GM23338 (cell line): ENCODE measurements around the gene BAK1. TPM values are rescaled to one million over a fixed set of nuclear protein-coding genes. Genes with fewer than 3 reads are reported as not detected.

Source experiments
- ATAC-seq: fragments of 200-7000 bp; cut with Tn5 transposase; 3 replicates; pipeline ENCODE4 v1.9.1; 2020
- DNase-seq: peaks from one replicate; pipeline ENCODE4 v3.0.0-alpha.2; 2015; ENCODE audit warnings: low spot score
- H2AFZ ChIP-seq: fragments of 200-600 bp; sonication (generic); 2 replicates; pipeline ENCODE4 v1.8.0; 2016; ENCODE audit warnings: antibody characterized with exemption, mild to moderate bottlenecking, moderate library complexity
- H3F3A ChIP-seq: fragments of 200-600 bp; sonication (generic); replicated peaks from 2 replicates; pipeline ENCODE4 v1.8.0; 2017; ENCODE audit warnings: antibody characterized with exemption, mixed run types, low read depth
- H3K27ac ChIP-seq: fragments of 200-600 bp; sonication (generic); 2 replicates; pipeline ENCODE4 v1.6.1; 2016; ENCODE audit warnings: low read depth
- H3K27me3 ChIP-seq: fragments of 200-600 bp; sonication (generic); 2 replicates; pipeline ENCODE4 v1.8.0; 2016; ENCODE audit warnings: mild to moderate bottlenecking, mixed run types, moderate library complexity; ENCODE audit not compliant: insufficient read depth
- H3K36me3 ChIP-seq: fragments of 200-600 bp; sonication (generic); 2 replicates; pipeline ENCODE4 v1.8.0; 2016; ENCODE audit warnings: mild to moderate bottlenecking; ENCODE audit not compliant: insufficient read depth
- H3K4me1 ChIP-seq: fragments of 200-600 bp; sonication (generic); 2 replicates; pipeline ENCODE4 v1.8.0; 2016; ENCODE audit warnings: mild to moderate bottlenecking, moderate library complexity; ENCODE audit not compliant: insufficient read depth
- H3K4me2 ChIP-seq: fragments of 200-600 bp; sonication (generic); 2 replicates; pipeline ENCODE4 v1.7.1; 2017; ENCODE audit warnings: mixed run types
- H3K4me3 ChIP-seq: fragments of 200-600 bp; sonication (generic); 2 replicates; pipeline ENCODE4 v1.6.1; 2016; ENCODE audit warnings: mixed run types
- H3K79me2 ChIP-seq: fragments of 200-600 bp; sonication (generic); replicated peaks from 2 replicates; pipeline ENCODE4 v1.8.0; 2017; ENCODE audit warnings: mild to moderate bottlenecking; ENCODE audit not compliant: insufficient read depth
- H3K9me2 ChIP-seq: fragments of 200-600 bp; sonication (generic); 2 replicates; pipeline ENCODE4 v1.8.0; 2017; ENCODE audit not compliant: insufficient read depth
- H4K20me1 ChIP-seq: fragments of 200-600 bp; sonication (generic); replicated peaks from 2 replicates; pipeline ENCODE4 v1.8.0; 2017; ENCODE audit warnings: mild to moderate bottlenecking; ENCODE audit not compliant: insufficient read depth
- H3K27ac Mint-ChIP-seq: 2 replicates; pipeline ENCODE4 v1.8.0; 2020; ENCODE audit warnings: inconsistent platforms, mild to moderate bottlenecking, moderate library complexity, mixed read lengths
- H3K27me3 Mint-ChIP-seq: 3 replicates; pipeline ENCODE4 v1.8.0; 2022; ENCODE audit warnings: low read depth, mild to moderate bottlenecking, moderate library complexity, mixed read lengths, inconsistent platforms; ENCODE audit not compliant: insufficient read depth, poor library complexity
- H3K36me3 Mint-ChIP-seq: 3 replicates; pipeline ENCODE4 v1.8.0; 2021; ENCODE audit warnings: low read depth, mild to moderate bottlenecking, inconsistent platforms, moderate library complexity, mixed read lengths
- H3K4me1 Mint-ChIP-seq: 3 replicates; pipeline ENCODE4 v1.8.0; 2020; ENCODE audit warnings: mild to moderate bottlenecking, inconsistent platforms, mixed read lengths
- H3K4me3 Mint-ChIP-seq: 3 replicates; pipeline ENCODE4 v1.8.0; 2021; ENCODE audit warnings: moderate library complexity, mild to moderate bottlenecking, inconsistent platforms, mixed read lengths
- H3K9me3 Mint-ChIP-seq: 3 replicates; pipeline ENCODE4 v1.8.0; 2020; ENCODE audit warnings: moderate library complexity, mild to moderate bottlenecking, inconsistent platforms, mixed read lengths
- EZH2phosphoT487 ChIP-seq: fragments of 200-600 bp; sonication (generic); IDR thresholded peaks from one replicate; pipeline ENCODE4 v1.8.1; 2018; ENCODE audit warnings: antibody characterized with exemption; ENCODE audit not compliant: unreplicated experiment
- REST ChIP-seq: IDR thresholded peaks from one replicate; pipeline ENCODE4 v1.6.1; 2018; ENCODE audit warnings: antibody characterized with exemption; ENCODE audit not compliant: unreplicated experiment
- STAT1 ChIP-seq: IDR thresholded peaks from one replicate; pipeline ENCODE4 v1.6.1; 2016; ENCODE audit warnings: antibody characterized with exemption; ENCODE audit not compliant: unreplicated experiment
- ZNF114 ChIP-seq: fragments of 250-450 bp; sonication (Bioruptor Pico); IDR thresholded peaks from 2 replicates; pipeline ENCODE4 v1.5.0; 2020; ENCODE audit warnings: mild to moderate bottlenecking, moderate library complexity
- polyA plus RNA-seq: library from polyadenylated mRNA; unstranded; fragments of >200 nt; fragmentation: Nextera tagmentation; extraction: Ambion mirVana; gene quantifications from 2 replicates; pipeline ENCODE4 v1.2.1, GENCODE V29; 2016
- total RNA-seq: library from RNA; depleted of rRNA; stranded (reverse); fragments of >200 nt; shearing (Covaris generic); gene quantifications from 2 replicates; pipeline ENCODE4 v1.2.3, GENCODE V29; 2014

BAK1 gene
- total and polyA plus RNA-seq, 2 experiments from 2014 or later, result 22.2 to 45.0 TPM

GRCh38 chr6:33622456-33623431, 42.7 kb upstream of the BAK1 start:
- peak; percentile 40 for TF ChIP-seq REST
- TF ChIP-seq STAT1, result no peak
- DNase-seq, result no peak
- Histone ChIP-seq H3K79me2 (peaks cover 36% of the 10 kb centered on the region; the same call in 1 of the 2 replicates), H3K27me3 (peaks cover 34% of the 10 kb centered on the region), H3K4me2 (peak overlapping the region; percentile 99), H3F3A (peaks cover 4% of the 10 kb centered on the region; the same call in 1 of the 2 replicates), H3K4me1 (peaks cover 33% of the 10 kb centered on the region), H4K20me1 (peaks cover 15% of the 10 kb centered on the region), H2AFZ (no peak overlapping the region), H3K36me3 (0 out of 2 replicates have a peak, but pooled peaks cover 5% of the 10 kb centered on the region), H3K4me3 (peak overlapping the region; percentile 91), H3K27ac (no peak overlapping the region), H3K9me2 (no peaks in the 10 kb centered on the region)
- ATAC-seq, result peak; percentile 3; the same call in 2 of the 3 replicates
- Mint-ChIP-seq H3K27me3 (peaks cover 24% of the 10 kb centered on the region), H3K4me3 (peak overlapping the region; percentile 80), H3K27ac (no peak overlapping the region), H3K9me3 (no peaks in the 10 kb centered on the region), H3K4me1 (peaks cover 43% of the 10 kb centered on the region), H3K36me3 (peaks cover 4% of the 10 kb centered on the region; the same call in 2 of the 3 replicates)

GRCh38 chr6:33621711-33622388, 41.8 kb upstream of the BAK1 start:
- H3K36me3 Mint-ChIP-seq, result peaks cover 4% of the 10 kb centered on the region; the same call in 2 of the 3 replicates
- Histone ChIP-seq H4K20me1 (peaks cover 6% of the 10 kb centered on the region; the same call in 1 of the 2 replicates), H3F3A (peaks cover 4% of the 10 kb centered on the region; the same call in 1 of the 2 replicates), H3K79me2 (peaks cover 30% of the 10 kb centered on the region; the same call in 1 of the 2 replicates), H3K4me1 (peaks cover 26% of the 10 kb centered on the region), H3K36me3 (0 out of 2 replicates have a peak, but pooled peaks cover 5% of the 10 kb centered on the region), H3K9me2 (no peaks in the 10 kb centered on the region), H3K27ac (no peak overlapping the region), H3K27me3 (peaks cover 34% of the 10 kb centered on the region), H2AFZ (peak overlapping the region; percentile 96), H3K4me2 (peak overlapping the region; percentile 99), H3K4me3 (peak overlapping the region; percentile 91)
- TF ChIP-seq REST, result no peak
- no peak for TF ChIP-seq EZH2phosphoT487
- no peak for TF ChIP-seq ZNF114 (CRISPR knock-in tag)
- peaks cover 39% of the 10 kb centered on the region for H3K4me1 Mint-ChIP-seq
- DNase-seq (peak; percentile 68), ATAC-seq (peak; percentile 45)
- peaks cover 24% of the 10 kb centered on the region for H3K27me3 Mint-ChIP-seq
- H3K9me3 Mint-ChIP-seq, result no peaks in the 10 kb centered on the region
- peak overlapping the region; percentile 80 for H3K4me3 Mint-ChIP-seq
- no peak overlapping the region for H3K27ac Mint-ChIP-seq
